SK-N-SH (cell line): ENCODE results near the gene IMMT. TPM values are rescaled to one million over a fixed set of nuclear protein-coding genes. Genes with fewer than 3 reads are reported as not detected.

Source experiments
- CTCF ChIA-PET: fragments of 300-600, 350-600 bp; formaldehyde crosslinking; extraction: SDS; loops from one replicate; lab custom pipeline; 2021; lab: Yijun Ruan, JAX
- POLR2A ChIA-PET: fragments of 350-600 bp; sonication (Branson Sonifier 250); formaldehyde crosslinking; extraction: SDS; loops from one replicate; lab custom pipeline; 2020; ENCODE audit warnings: antibody characterized with exemption, inconsistent platforms; lab: Yijun Ruan, JAX
- DNase-seq: peaks from one replicate; pipeline ENCODE4 v3.0.0; 2012
- H2AFZ ChIP-seq: fragments of 200-600 bp; sonication (generic); 2 replicates; pipeline ENCODE4 v1.8.1; 2016; ENCODE audit warnings: antibody characterized with exemption, mild to moderate bottlenecking, low read depth
- H3F3A ChIP-seq: fragments of 200-600 bp; sonication (generic); replicated peaks from 2 replicates; pipeline ENCODE3; 2016; ENCODE audit warnings: antibody characterized with exemption, mild to moderate bottlenecking; ENCODE audit not compliant: insufficient read depth
- H3K27ac ChIP-seq, 2 experiments: fragments of 200-500 bp in 1 of 2; fragments of 200-600 bp in 1 of 2; sonication (Bioruptor generic) in 1 of 2; sonication (generic), shearing (Covaris generic) in 1 of 2; 2 replicates each; pipeline versions ENCODE4 v1.5.1 to v1.6.1; 2014 to 2016; ENCODE audit warnings: low read depth in 2 of 2, inconsistent platforms in 1 of 2, low read length in 1 of 2, mild to moderate bottlenecking in 1 of 2, mixed read lengths in 1 of 2
- H3K27me3 ChIP-seq: fragments of 200-600 bp; sonication (generic), shearing (Covaris generic); 2 replicates; pipeline ENCODE4 v1.6.1; 2016; ENCODE audit warnings: mixed run types; ENCODE audit not compliant: insufficient read depth
- H3K36me3 ChIP-seq, 2 experiments: fragments of 200-500 bp in 1 of 2; fragments of 200-600 bp in 1 of 2; sonication (Bioruptor generic) in 1 of 2; sonication (generic) in 1 of 2; replicated peaks in 1 of 2; 2 replicates each; pipeline versions ENCODE3 to v1.5.1; 2014 to 2016; ENCODE audit warnings: low read length in 1 of 2, mild to moderate bottlenecking in 1 of 2; ENCODE audit not compliant: insufficient read depth in 2 of 2, control insufficient read depth in 1 of 2
- H3K4me1 ChIP-seq, 2 experiments: fragments of 200-500 bp in 1 of 2; fragments of 200-600 bp in 1 of 2; sonication (Bioruptor generic) in 1 of 2; sonication (generic), shearing (Covaris generic) in 1 of 2; 2 replicates each; pipeline versions ENCODE4 v1.5.1 to v1.6.1; 2014 to 2016; ENCODE audit warnings: low read depth in 1 of 2, low read length in 1 of 2, mixed run types in 1 of 2; ENCODE audit not compliant: insufficient read depth in 2 of 2, control insufficient read depth in 1 of 2
- H3K4me2 ChIP-seq: fragments of 200-600 bp; sonication (generic), shearing (Covaris generic); 2 replicates; pipeline ENCODE4 v1.6.1; 2017; ENCODE audit warnings: mixed run types
- H3K4me3 ChIP-seq, 2 experiments: fragments of 200-500 bp in 1 of 2; fragments of 200-600 bp in 1 of 2; sonication (Bioruptor generic) in 1 of 2; sonication (generic), shearing (Covaris generic) in 1 of 2; 2 replicates each; pipeline versions ENCODE4 v1.5.1 to v1.8.1; 2014 to 2016; ENCODE audit warnings: low read depth in 2 of 2, inconsistent platforms in 1 of 2, low read length in 1 of 2, mild to moderate bottlenecking in 1 of 2, mixed read lengths in 1 of 2, moderate library complexity in 1 of 2
- H3K79me2 ChIP-seq: fragments of 200-600 bp; sonication (generic); 2 replicates; pipeline ENCODE4 v1.8.1; 2017; ENCODE audit warnings: mild to moderate bottlenecking; ENCODE audit not compliant: insufficient read depth
- H3K9ac ChIP-seq: fragments of 200-600 bp; sonication (generic); 2 replicates; pipeline ENCODE4 v1.6.1; 2017; ENCODE audit warnings: mixed run types
- H3K9me2 ChIP-seq: fragments of 200-600 bp; sonication (generic); 2 replicates; pipeline ENCODE4 v1.6.1; 2017; ENCODE audit warnings: mixed run types
- H3K9me3 ChIP-seq: fragments of 200-600 bp; sonication (generic); 2 replicates; pipeline ENCODE4 v1.6.1; 2017; ENCODE audit warnings: mixed run types, mild to moderate bottlenecking, moderate library complexity
- H4K20me1 ChIP-seq: fragments of 200-600 bp; sonication (generic); 2 replicates; pipeline ENCODE4 v1.6.1; 2017; ENCODE audit warnings: mild to moderate bottlenecking, mixed run types; ENCODE audit not compliant: insufficient read depth
- ELF1 ChIP-seq: IDR thresholded peaks from 2 replicates; pipeline ENCODE4 v1.4.0; 2012
- FOXM1 ChIP-seq: IDR thresholded peaks from 2 replicates; pipeline ENCODE4 v1.4.0; 2012; ENCODE audit warnings: low read depth, mild to moderate bottlenecking
- IRF3 ChIP-seq: fragments of 150-350 bp; IDR thresholded peaks from 2 replicates; pipeline ENCODE4 v1.6.1; 2016; ENCODE audit warnings: mild to moderate bottlenecking, low read depth, low read length
- MEF2A ChIP-seq: IDR thresholded peaks from 2 replicates; pipeline ENCODE4 v1.4.0; 2012; ENCODE audit warnings: low read depth, borderline replicate concordance
- NFIC ChIP-seq: IDR thresholded peaks from 2 replicates; pipeline ENCODE4 v1.4.0; 2012; ENCODE audit warnings: borderline replicate concordance
- POLR2AphosphoS5 ChIP-seq: IDR thresholded peaks from 2 replicates; pipeline ENCODE4 v1.6.1; 2012; ENCODE audit warnings: low read depth, low read length
- RFX5 ChIP-seq: IDR thresholded peaks from 2 replicates; pipeline ENCODE4 v1.6.1; 2012; ENCODE audit warnings: mild to moderate bottlenecking, improper control_type of control experiment, low read length
- RXRA ChIP-seq: IDR thresholded peaks from 2 replicates; pipeline ENCODE4 v1.4.0; 2012; ENCODE audit warnings: low read depth, mild to moderate bottlenecking, borderline replicate concordance
- SIN3A ChIP-seq: IDR thresholded peaks from 2 replicates; pipeline ENCODE4 v1.6.1; 2012; ENCODE audit warnings: low read depth, mild to moderate bottlenecking, low read length, moderate library complexity, borderline replicate concordance
- TAF1 ChIP-seq: IDR thresholded peaks from 2 replicates; pipeline ENCODE4 v1.6.1; 2012; ENCODE audit warnings: low read depth, mild to moderate bottlenecking, low read length, moderate library complexity, borderline replicate concordance
- TCF12 ChIP-seq: IDR thresholded peaks from 2 replicates; pipeline ENCODE4 v1.4.0; 2012
- TEAD4 ChIP-seq: IDR thresholded peaks from 2 replicates; pipeline ENCODE4 v1.4.0; 2012; ENCODE audit warnings: mild to moderate bottlenecking, borderline replicate concordance; ENCODE audit not compliant: insufficient read depth
- YY1 ChIP-seq: IDR thresholded peaks from 2 replicates; pipeline ENCODE4 v1.4.0; 2012; ENCODE audit warnings: low read depth, mild to moderate bottlenecking
- ZBTB33 ChIP-seq: IDR thresholded peaks from 2 replicates; pipeline ENCODE4 v1.4.0; 2012; ENCODE audit warnings: low read depth, borderline replicate concordance
- WGBS: methylation state at CpG from one replicate; pipeline ENCODE4 v1.1.6; 2017; ENCODE audit warnings: low lambda C conversion rate; 5-methylcytosine and 5-hydroxymethylcytosine counted together
- polyA plus RNA-seq, 3 experiments: library from polyadenylated mRNA; depleted of rRNA; stranded (reverse); fragments of >200 nt; gene quantifications; 2 replicates each; pipeline ENCODE4 v1.2.3, GENCODE V29; 2012
- TF ChIP-seq, protein P1 (sequence below): fragments of 150-350 bp; IDR thresholded peaks from 2 replicates; pipeline ENCODE4 v1.6.1; 2017; ENCODE audit warnings: antibody characterized with exemption, low read length, low read depth, borderline replicate concordance
- TF ChIP-seq, protein P2 (sequence below): IDR thresholded peaks from 2 replicates; pipeline ENCODE4 v1.4.0; 2012; ENCODE audit warnings: low read depth

Gene IMMT
- polyA plus RNA-seq, 1 of the 3 experiments (the other 2 are of a cell fraction) = 36.3 TPM

- no peak overlapping the region for H3K4me3 ChIP-seq
- H3K36me3 ChIP-seq = peaks cover 52 to 75% of the 10 kb centered on the region in 2 experiments
- CTCF ChIA-PET = no interaction called here
Observed at GRCh38 chr2:86211033-86211795, 16.0 kb upstream of the IMMT start.

More at GRCh38 chr2:86211033-86211795, 16.0 kb upstream of the IMMT start:
- DNase-seq = no peak
- Histone ChIP-seq H4K20me1 (no peaks in the 10 kb centered on the region), H3F3A (no peaks in the 10 kb centered on the region), H3K9ac (no peak overlapping the region), H3K4me2 (no peak overlapping the region), H3K9me3 (no peaks in the 10 kb centered on the region), H3K27ac (no peak overlapping the region), H3K79me2 (no peaks in the 10 kb centered on the region), H3K9me2 (no peaks in the 10 kb centered on the region), H3K4me1 (peaks cover 0 to 6% of the 10 kb centered on the region in 2 experiments; a peak in 2 of 4 replicates), H3K27me3 (no peaks in the 10 kb centered on the region), H2AFZ (no peak overlapping the region)
- WGBS = 100% methylated on average over 2 of the region's 2 CpGs
- POLR2A ChIA-PET = no interaction called here
- TF ChIP-seq RFX5 (no peak), MEF2A (no peak), FOXM1 (no peak), SIN3A (no peak), TCF12 (no peak), POLR2AphosphoS5 (no peak), RXRA (no peak), IRF3 (no peak), ZBTB33 (no peak), YY1 (no peak), ELF1 (no peak), TEAD4 (no peak), NFIC (no peak), TAF1 (no peak)
- TF ChIP-seq, protein P1, sequence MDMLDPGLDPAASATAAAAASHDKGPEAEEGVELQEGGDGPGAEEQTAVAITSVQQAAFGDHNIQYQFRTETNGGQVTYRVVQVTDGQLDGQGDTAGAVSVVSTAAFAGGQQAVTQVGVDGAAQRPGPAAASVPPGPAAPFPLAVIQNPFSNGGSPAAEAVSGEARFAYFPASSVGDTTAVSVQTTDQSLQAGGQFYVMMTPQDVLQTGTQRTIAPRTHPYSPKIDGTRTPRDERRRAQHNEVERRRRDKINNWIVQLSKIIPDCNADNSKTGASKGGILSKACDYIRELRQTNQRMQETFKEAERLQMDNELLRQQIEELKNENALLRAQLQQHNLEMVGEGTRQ = no peak
- TF ChIP-seq, protein P2, sequence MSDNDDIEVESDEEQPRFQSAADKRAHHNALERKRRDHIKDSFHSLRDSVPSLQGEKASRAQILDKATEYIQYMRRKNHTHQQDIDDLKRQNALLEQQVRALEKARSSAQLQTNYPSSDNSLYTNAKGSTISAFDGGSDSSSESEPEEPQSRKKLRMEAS = no peak
